ENCODE measurements around the gene BLVRB. TPM values are rescaled to one million over a fixed set of nuclear protein-coding genes. Genes with fewer than 3 reads are reported as not detected.
"Not testable (repeated sequence)": the region's sequence is repeated elsewhere in the genome, so short reads cannot be mapped to it uniquely, and the experiment has no call there.

Gene BLVRB
- total and polyA plus RNA-seq, 8 donors, result 54.3 to 561 (median 252) TPM

- H3K4me3 ChIP-seq, result no peak overlapping the region
- TF ChIP-seq POLR2A (IDR thresholded peaks at IDR 0.05) (no peak), POLR2AphosphoS5 (IDR thresholded peaks at IDR 0.05) (no peak)
- intact Hi-C loops (cut with DNase I; ENCODE audit: low total_unique reads), result no loop called here
- peaks cover 0 to 16% (median 4%) of the 10 kb centered on the region in 4 donors for H3K36me3 ChIP-seq
- 63 to 81% (median 74%) methylated on average over 1 of the region's 1 CpG for WGBS, 5 donors
- H3K4me1 ChIP-seq, result no peaks in the 10 kb centered on the region
- H3K27me3 ChIP-seq, result peaks cover 0 to 5% (median 0%) of the 10 kb centered on the region in 3 donors
- no peaks in the 10 kb centered on the region for H3K9me3 ChIP-seq
- no peak overlapping the region for H3K27ac ChIP-seq
- DNase-seq, result no peak
These were observed 28.8 kb upstream of the BLVRB start for GRCh38 chr19:40494191-40494838.

- no peak overlapping the region for H3K27ac ChIP-seq
- intact Hi-C loops (cut with DNase I; ENCODE audit: low total_unique reads), result no loop called here
- H3K27me3 ChIP-seq, result peaks cover 0 to 6% (median under 1%) of the 10 kb centered on the region in 3 donors
- H3K36me3 ChIP-seq, result peaks cover 0 to 16% (median 4%) of the 10 kb centered on the region in 4 donors
- H3K4me3 ChIP-seq, result no peak overlapping the region
- no peak for TF ChIP-seq POLR2AphosphoS5 (IDR thresholded peaks at IDR 0.05)
- TF ChIP-seq CTCF (IDR thresholded peaks at IDR 0.05), result no peak
- no peak for TF ChIP-seq EP300 (IDR thresholded peaks at IDR 0.05)
- no peak for TF ChIP-seq POLR2A (IDR thresholded peaks at IDR 0.05)
- H3K4me1 ChIP-seq, result no peaks in the 10 kb centered on the region
- H3K9me3 ChIP-seq, result no peaks in the 10 kb centered on the region
- 44 to 54% (median 48%) methylated on average over 4 of the region's 4 CpGs for WGBS, 5 donors
- no peak for DNase-seq
These were observed 28.2 kb upstream of the BLVRB start for GRCh38 chr19:40493778-40494177.

- H3K27ac ChIP-seq, result no peak overlapping the region
- H3K4me1 ChIP-seq, result peaks cover 0 to 6% (median 3%) of the 10 kb centered on the region in 4 donors
- H3K36me3 ChIP-seq, result peaks cover 0 to 14% (median 2%) of the 10 kb centered on the region in 4 donors
- 91 to 96% (median 95%) methylated on average over 3 of the region's 3 CpGs for WGBS, 5 donors
- no peak overlapping the region for H3K4me3 ChIP-seq
- intact Hi-C loops (cut with DNase I; ENCODE audit: low total_unique reads), result no loop called here
- no peak for DNase-seq
- H3K27me3 ChIP-seq, result peaks cover 0 to 19% (median 15%) of the 10 kb centered on the region in 3 donors
- TF ChIP-seq EP300 (IDR thresholded peaks at IDR 0.05) (no peak), POLR2A (IDR thresholded peaks at IDR 0.05) (no peak), POLR2AphosphoS5 (IDR thresholded peaks at IDR 0.05) (no peak), CTCF (IDR thresholded peaks at IDR 0.05) (no peak)
- H3K9me3 ChIP-seq, result no peaks in the 10 kb centered on the region
These were observed 26.7 kb upstream of the BLVRB start for GRCh38 chr19:40492274-40492673.

- WGBS, 5 donors, result 51 to 69% (median 54%) methylated on average over 21 to 25 of the region's 25 CpGs
- no peak for TF ChIP-seq POLR2AphosphoS5 (IDR thresholded peaks at IDR 0.05)
- no peak for TF ChIP-seq EP300 (IDR thresholded peaks at IDR 0.05)
- TF ChIP-seq CTCF (IDR thresholded peaks at IDR 0.05), result no peak
- no peak for TF ChIP-seq POLR2A (IDR thresholded peaks at IDR 0.05)
- Histone ChIP-seq H3K27me3 (peaks cover 0 to 20% (median 15%) of the 10 kb centered on the region in 3 donors), H3K9me3 (no peaks in the 10 kb centered on the region), H3K4me1 (peaks cover 0 to 6% (median 3%) of the 10 kb centered on the region in 4 donors), H3K36me3 (peaks cover 0 to 6% (median 1%) of the 10 kb centered on the region in 4 donors), H3K4me3 (no peak overlapping the region), H3K27ac (no peak overlapping the region)
- DNase-seq, result no peak
- intact Hi-C loops (cut with DNase I; ENCODE audit: low total_unique reads), result no loop called here
These were observed 24.3 kb upstream of the BLVRB start for GRCh38 chr19:40489882-40490230.

GRCh38 chr19:40486017-40486416 is 20.5 kb upstream of the BLVRB start:
- no peaks in the 10 kb centered on the region for H3K36me3 ChIP-seq
- no peak for DNase-seq
- H3K9me3 ChIP-seq, result no peaks in the 10 kb centered on the region
- TF ChIP-seq CTCF (IDR thresholded peaks at IDR 0.05), result no peak
- no peak for TF ChIP-seq EP300 (IDR thresholded peaks at IDR 0.05)
- TF ChIP-seq POLR2AphosphoS5 (IDR thresholded peaks at IDR 0.05), result no peak
- no peak for TF ChIP-seq POLR2A (IDR thresholded peaks at IDR 0.05)
- intact Hi-C loops (cut with DNase I; ENCODE audit: low total_unique reads), result no loop called here
- H3K27me3 ChIP-seq, result peaks cover 0 to 20% (median 15%) of the 10 kb centered on the region in 3 donors
- H3K4me3 ChIP-seq, result no peak overlapping the region
- 84 to 93% (median 88%) methylated on average over 3 of the region's 3 CpGs for WGBS, 5 donors
- no peak overlapping the region for H3K27ac ChIP-seq
- H3K4me1 ChIP-seq, result peaks cover 0 to 6% (median 3%) of the 10 kb centered on the region in 4 donors

GRCh38 chr19:40475878-40476644 is 10.5 kb upstream of the BLVRB start:
- H3K27ac ChIP-seq; H3K4me1 ChIP-seq; H3K9me3 ChIP-seq; DNase-seq; H3K27me3 ChIP-seq; intact Hi-C loops (cut with DNase I; ENCODE audit: low total_unique reads); H3K4me3 ChIP-seq; H3K36me3 ChIP-seq: not testable (repeated sequence)
- WGBS, 5 donors, result 84 to 87% (median 87%) methylated on average over 15 of the region's 15 CpGs
